ENCODE results near the gene CGREF1.

DNA sequence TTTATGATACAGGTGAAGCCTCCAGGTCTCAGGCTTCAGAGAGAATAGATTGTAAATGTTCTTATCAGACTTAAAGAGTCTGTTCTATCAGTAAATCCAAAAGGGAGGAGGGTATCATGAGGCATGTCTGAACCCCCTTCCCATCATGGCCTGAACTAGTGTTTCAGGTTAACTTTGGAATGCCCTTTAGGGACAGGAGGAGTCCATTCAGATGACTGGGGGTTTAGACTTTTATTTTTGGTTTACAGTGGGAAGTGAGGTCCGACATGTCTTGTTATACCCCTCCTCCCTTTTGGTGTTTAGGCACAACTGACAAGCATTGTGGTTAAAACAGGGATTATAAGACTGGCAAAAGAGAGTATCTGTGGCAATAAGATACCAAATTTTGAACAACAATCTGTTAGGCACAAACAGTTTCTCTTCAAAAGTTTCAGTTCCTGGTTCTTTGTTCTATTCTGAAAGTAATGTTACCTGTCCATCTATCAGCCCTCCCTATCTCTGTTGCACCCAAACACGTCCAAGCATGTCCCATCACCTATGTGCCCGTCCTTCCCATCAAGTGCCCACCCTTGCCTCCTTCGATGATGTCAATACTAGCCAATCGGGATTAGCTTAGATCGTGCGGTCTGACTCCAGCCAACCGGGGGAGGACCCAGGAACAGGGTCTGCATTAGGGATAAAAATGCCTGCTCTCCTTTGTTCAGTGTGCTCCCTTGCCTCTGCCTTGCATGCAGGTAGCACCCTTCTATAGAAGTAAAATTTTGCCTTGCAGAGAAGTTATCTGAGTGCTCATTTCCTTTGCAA is 46.2 kb upstream of the CGREF1 start:
- no peak for TF ChIP-seq POLR2A (IDR thresholded peaks at IDR 0.05)
- TF ChIP-seq, protein P1, sequence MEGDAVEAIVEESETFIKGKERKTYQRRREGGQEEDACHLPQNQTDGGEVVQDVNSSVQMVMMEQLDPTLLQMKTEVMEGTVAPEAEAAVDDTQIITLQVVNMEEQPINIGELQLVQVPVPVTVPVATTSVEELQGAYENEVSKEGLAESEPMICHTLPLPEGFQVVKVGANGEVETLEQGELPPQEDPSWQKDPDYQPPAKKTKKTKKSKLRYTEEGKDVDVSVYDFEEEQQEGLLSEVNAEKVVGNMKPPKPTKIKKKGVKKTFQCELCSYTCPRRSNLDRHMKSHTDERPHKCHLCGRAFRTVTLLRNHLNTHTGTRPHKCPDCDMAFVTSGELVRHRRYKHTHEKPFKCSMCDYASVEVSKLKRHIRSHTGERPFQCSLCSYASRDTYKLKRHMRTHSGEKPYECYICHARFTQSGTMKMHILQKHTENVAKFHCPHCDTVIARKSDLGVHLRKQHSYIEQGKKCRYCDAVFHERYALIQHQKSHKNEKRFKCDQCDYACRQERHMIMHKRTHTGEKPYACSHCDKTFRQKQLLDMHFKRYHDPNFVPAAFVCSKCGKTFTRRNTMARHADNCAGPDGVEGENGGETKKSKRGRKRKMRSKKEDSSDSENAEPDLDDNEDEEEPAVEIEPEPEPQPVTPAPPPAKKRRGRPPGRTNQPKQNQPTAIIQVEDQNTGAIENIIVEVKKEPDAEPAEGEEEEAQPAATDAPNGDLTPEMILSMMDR (IDR thresholded peaks at IDR 0.05), result no peak
